K562 (cell line): ENCODE results near the gene OR2W1. TPM values are rescaled to one million over a fixed set of nuclear protein-coding genes. Genes with fewer than 3 reads are reported as not detected.

Experiments used
- CBX2 ChIP-seq: fragments of 200-600 bp; sonication (generic); IDR thresholded peaks from one replicate; pipeline ENCODE4 v1.6.1; 2012; ENCODE audit warnings: mild to moderate bottlenecking, low read length, inconsistent platforms; ENCODE audit not compliant: insufficient read depth, poor library complexity, severe bottlenecking
- CBX5 ChIP-seq: IDR thresholded peaks from 2 replicates; pipeline ENCODE4 v1.6.1; 2014; ENCODE audit warnings: low read depth, borderline replicate concordance
- DNMT1 ChIP-seq: fragments of 450-650 bp; IDR thresholded peaks from 2 replicates; pipeline ENCODE4 v1.6.1; 2016; ENCODE audit warnings: antibody characterized with exemption, mild to moderate bottlenecking
- ETV1 ChIP-seq: fragments of 450-650 bp; conservative IDR thresholded peaks from 2 replicates; pipeline ENCODE4 v1.6.1; 2016; ENCODE audit warnings: missing genetic modification characterization, control low read depth, low read depth, missing compliant biosample characterization
- EWSR1 ChIP-seq: fragments of 450-650 bp; IDR thresholded peaks from 2 replicates; pipeline ENCODE4 v1.6.1; 2018; ENCODE audit warnings: borderline replicate concordance, mild to moderate bottlenecking, low read depth, moderate library complexity; ENCODE audit not compliant: partially characterized antibody
- FOSL1 ChIP-seq: fragments of 200-800 bp; sonication (Bioruptor generic); conservative IDR thresholded peaks from 2 replicates; pipeline ENCODE4 v1.6.1; 2016; ENCODE audit warnings: missing genetic modification characterization, missing compliant biosample characterization
- GTF2F1 ChIP-seq: IDR thresholded peaks from 2 replicates; pipeline ENCODE4 v1.6.1; 2011; ENCODE audit warnings: low read depth, low read length, improper control_type of control experiment
- KLF13 ChIP-seq: fragments of 450-650 bp; IDR thresholded peaks from 2 replicates; pipeline ENCODE4 v1.6.1; 2016; ENCODE audit warnings: missing genetic modification characterization, low read depth, mild to moderate bottlenecking, missing compliant biosample characterization, moderate library complexity, borderline replicate concordance
- MAFF ChIP-seq: IDR thresholded peaks from 2 replicates; pipeline ENCODE4 v1.6.1; 2012; ENCODE audit warnings: low read length, improper control_type of control experiment
- NCOA6 ChIP-seq: fragments of 450-650 bp; IDR thresholded peaks from 2 replicates; pipeline ENCODE4 v1.6.1; 2017; ENCODE audit warnings: mild to moderate bottlenecking
- PCBP2 ChIP-seq: fragments of 200-400 bp; formaldehyde crosslinking; IDR thresholded peaks from 2 replicates; pipeline ENCODE4 v1.6.1; 2018; ENCODE audit warnings: low read length, low read depth, mild to moderate bottlenecking, moderate library complexity; ENCODE audit not compliant: poor library complexity, severe bottlenecking
- RBM34 ChIP-seq: fragments of 200-400 bp; formaldehyde crosslinking; IDR thresholded peaks from 2 replicates; pipeline ENCODE4 v1.6.1; 2018; ENCODE audit warnings: low read length, borderline replicate concordance; ENCODE audit not compliant: insufficient read depth
- SOX6 ChIP-seq: fragments of 450-650 bp; IDR thresholded peaks from 2 replicates; pipeline ENCODE4 v1.6.1; 2014; ENCODE audit warnings: mild to moderate bottlenecking
- SRSF7 ChIP-seq: fragments of 200-400 bp; formaldehyde crosslinking; optimal IDR thresholded peaks from 2 replicates; pipeline ENCODE3; 2017; ENCODE audit warnings: mild to moderate bottlenecking, low read depth, low read length
- TRIM28 ChIP-seq: fragments of 450-650 bp; IDR thresholded peaks from 2 replicates; pipeline ENCODE4 v1.6.1; 2017
- ZEB2 ChIP-seq: fragments of 450-650 bp; IDR thresholded peaks from 2 replicates; pipeline ENCODE4 v1.6.1; 2016
- ZNF232 ChIP-seq: sonication (generic); formaldehyde crosslinking; IDR thresholded peaks from 2 replicates; pipeline ENCODE4 v1.8.0; 2022; ENCODE audit warnings: mild to moderate bottlenecking, missing genetic modification reagents
- ZNF384 ChIP-seq: IDR thresholded peaks from 2 replicates; pipeline ENCODE4 v1.6.1; 2012; ENCODE audit warnings: low read depth, low read length, improper control_type of control experiment
- ZNF551 ChIP-seq: fragments of 250-450 bp; sonication (Bioruptor Pico); IDR thresholded peaks from 2 replicates; pipeline ENCODE4 v1.5.0; 2021; ENCODE audit warnings: mild to moderate bottlenecking, moderate library complexity
- polyA plus RNA-seq, 8 experiments: library from polyadenylated mRNA; depleted of rRNA in 4 of 8; stranded (reverse) in 5 of 8; unstranded in 3 of 8; fragments of >200 nt; fragmentation: Nextera tagmentation in 2 of 8; fragmentation: Illumina TruSeq in 1 of 8; extraction: Ambion mirVana in 2 of 8; extraction: Trizol in 1 of 8; gene quantifications; 2 replicates each; pipeline versions ENCODE4 v1.2.1 to v1.2.3, GENCODE V29; 2011 to 2014; ENCODE audit warnings: inconsistent platforms in 1 of 8, missing spikeins in 1 of 8
- total RNA-seq, 7 experiments: library from RNA; depleted of rRNA in 6 of 7; stranded (reverse); fragments of >200 nt in 6 of 7; fragmentation: Illumina TruSeq in 2 of 7; extraction: Trizol in 2 of 7; gene quantifications; 2 replicates each; pipeline versions ENCODE4 v1.2.1 to v1.2.3, GENCODE V29; 2011 to 2021; ENCODE audit warnings: low replicate concordance in 1 of 7
- TF ChIP-seq, protein P1 (sequence below), 2 experiments: fragments of 450-650 bp in 1 of 2; IDR thresholded peaks; 2 replicates each; pipeline ENCODE4 v1.6.1; 2011 to 2017; ENCODE audit warnings: low read depth in 2 of 2, antibody characterized with exemption in 1 of 2, borderline replicate concordance in 1 of 2, low read length in 1 of 2, mild to moderate bottlenecking in 1 of 2, mixed read lengths in 1 of 2; ENCODE audit not compliant: control insufficient read depth in 1 of 2
- TF ChIP-seq, protein P2 (sequence below): fragments of 450-650 bp; IDR thresholded peaks from 2 replicates; pipeline ENCODE4 v1.6.1; 2018; ENCODE audit warnings: mild to moderate bottlenecking, low read depth; ENCODE audit not compliant: partially characterized antibody
- TF ChIP-seq, protein P3 (sequence below): fragments of 200-800 bp; sonication (Bioruptor generic); IDR thresholded peaks from 2 replicates; pipeline ENCODE4 v1.6.1; 2017; ENCODE audit warnings: missing genetic modification characterization, missing compliant biosample characterization

OR2W1 gene
- total and polyA plus RNA-seq, 9 of the 15 experiments (the other 6 are each of a cell fraction or from before 2014, with no cell fraction given): not detected

DNA sequence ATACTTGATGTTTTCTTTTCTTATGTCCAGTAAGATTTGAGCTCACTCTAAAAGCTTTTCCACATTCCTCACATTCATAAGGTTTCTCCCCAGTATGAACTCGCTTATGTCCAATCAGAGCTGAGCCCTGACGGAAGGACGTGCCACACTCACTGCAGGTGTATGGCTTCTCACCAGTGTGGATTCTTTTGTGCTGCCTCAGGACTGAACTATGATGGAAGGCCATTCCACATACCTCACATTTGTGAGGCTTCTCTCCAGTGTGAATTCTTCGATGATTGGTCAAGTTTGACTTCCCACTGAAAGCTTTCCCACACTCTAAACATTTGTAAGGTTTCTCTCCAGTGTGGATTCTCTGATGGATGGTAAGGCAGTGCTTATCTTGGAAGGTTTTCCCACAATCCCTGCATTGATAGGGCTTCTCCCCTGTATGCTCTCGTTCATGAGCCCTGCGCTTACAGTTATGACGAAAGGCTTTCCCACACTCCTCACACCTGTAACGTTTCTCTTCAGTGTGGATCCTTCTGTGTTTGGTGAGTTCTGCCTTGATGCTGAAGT, 49.8 kb downstream of the OR2W1 start (continued):
- TF ChIP-seq, protein P1, sequence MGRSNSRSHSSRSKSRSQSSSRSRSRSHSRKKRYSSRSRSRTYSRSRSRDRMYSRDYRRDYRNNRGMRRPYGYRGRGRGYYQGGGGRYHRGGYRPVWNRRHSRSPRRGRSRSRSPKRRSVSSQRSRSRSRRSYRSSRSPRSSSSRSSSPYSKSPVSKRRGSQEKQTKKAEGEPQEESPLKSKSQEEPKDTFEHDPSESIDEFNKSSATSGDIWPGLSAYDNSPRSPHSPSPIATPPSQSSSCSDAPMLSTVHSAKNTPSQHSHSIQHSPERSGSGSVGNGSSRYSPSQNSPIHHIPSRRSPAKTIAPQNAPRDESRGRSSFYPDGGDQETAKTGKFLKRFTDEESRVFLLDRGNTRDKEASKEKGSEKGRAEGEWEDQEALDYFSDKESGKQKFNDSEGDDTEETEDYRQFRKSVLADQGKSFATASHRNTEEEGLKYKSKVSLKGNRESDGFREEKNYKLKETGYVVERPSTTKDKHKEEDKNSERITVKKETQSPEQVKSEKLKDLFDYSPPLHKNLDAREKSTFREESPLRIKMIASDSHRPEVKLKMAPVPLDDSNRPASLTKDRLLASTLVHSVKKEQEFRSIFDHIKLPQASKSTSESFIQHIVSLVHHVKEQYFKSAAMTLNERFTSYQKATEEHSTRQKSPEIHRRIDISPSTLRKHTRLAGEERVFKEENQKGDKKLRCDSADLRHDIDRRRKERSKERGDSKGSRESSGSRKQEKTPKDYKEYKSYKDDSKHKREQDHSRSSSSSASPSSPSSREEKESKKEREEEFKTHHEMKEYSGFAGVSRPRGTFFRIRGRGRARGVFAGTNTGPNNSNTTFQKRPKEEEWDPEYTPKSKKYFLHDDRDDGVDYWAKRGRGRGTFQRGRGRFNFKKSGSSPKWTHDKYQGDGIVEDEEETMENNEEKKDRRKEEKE (IDR thresholded peaks at IDR 0.05; ENCODE audit: borderline replicate concordance in 1 of 2, control insufficient read depth in 1 of 2, low read depth in 2 of 2, low read length in 1 of 2): no peak
- TF ChIP-seq, protein P2, sequence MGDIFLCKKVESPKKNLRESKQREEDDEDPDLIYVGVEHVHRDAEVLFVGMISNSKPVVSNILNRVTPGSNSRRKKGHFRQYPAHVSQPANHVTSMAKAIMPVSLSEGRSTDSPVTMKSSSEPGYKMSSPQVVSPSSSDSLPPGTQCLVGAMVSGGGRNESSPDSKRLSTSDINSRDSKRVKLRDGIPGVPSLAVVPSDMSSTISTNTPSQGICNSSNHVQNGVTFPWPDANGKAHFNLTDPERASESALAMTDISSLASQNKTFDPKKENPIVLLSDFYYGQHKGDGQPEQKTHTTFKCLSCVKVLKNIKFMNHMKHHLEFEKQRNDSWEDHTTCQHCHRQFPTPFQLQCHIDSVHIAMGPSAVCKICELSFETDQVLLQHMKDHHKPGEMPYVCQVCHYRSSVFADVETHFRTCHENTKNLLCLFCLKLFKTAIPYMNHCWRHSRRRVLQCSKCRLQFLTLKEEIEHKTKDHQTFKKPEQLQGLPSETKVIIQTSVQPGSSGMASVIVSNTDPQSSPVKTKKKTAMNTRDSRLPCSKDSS: peak; percentile 75
- peak; percentile 93 for TF ChIP-seq TRIM28
- TF ChIP-seq PCBP2: no peak
- no peak for TF ChIP-seq DNMT1
- TF ChIP-seq ETV1: 0 out of 2 replicates have a peak, but pooled peaks have one; percentile 6
- TF ChIP-seq EWSR1: no peak
- 0 out of 2 replicates have a peak, but pooled peaks have one; percentile 24 for TF ChIP-seq CBX5
- TF ChIP-seq ZNF384: no peak
- TF ChIP-seq CBX2: no peak
- TF ChIP-seq SRSF7: no peak
- peak; percentile 42; the same call in 1 of the 2 replicates for TF ChIP-seq ZEB2
- TF ChIP-seq KLF13 (tag): no peak
- TF ChIP-seq, protein P3, sequence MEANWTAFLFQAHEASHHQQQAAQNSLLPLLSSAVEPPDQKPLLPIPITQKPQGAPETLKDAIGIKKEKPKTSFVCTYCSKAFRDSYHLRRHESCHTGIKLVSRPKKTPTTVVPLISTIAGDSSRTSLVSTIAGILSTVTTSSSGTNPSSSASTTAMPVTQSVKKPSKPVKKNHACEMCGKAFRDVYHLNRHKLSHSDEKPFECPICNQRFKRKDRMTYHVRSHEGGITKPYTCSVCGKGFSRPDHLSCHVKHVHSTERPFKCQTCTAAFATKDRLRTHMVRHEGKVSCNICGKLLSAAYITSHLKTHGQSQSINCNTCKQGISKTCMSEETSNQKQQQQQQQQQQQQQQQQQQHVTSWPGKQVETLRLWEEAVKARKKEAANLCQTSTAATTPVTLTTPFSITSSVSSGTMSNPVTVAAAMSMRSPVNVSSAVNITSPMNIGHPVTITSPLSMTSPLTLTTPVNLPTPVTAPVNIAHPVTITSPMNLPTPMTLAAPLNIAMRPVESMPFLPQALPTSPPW (CRISPR knock-in tag): no peak
- TF ChIP-seq ZNF551 (CRISPR knock-in tag): no peak
- TF ChIP-seq ZNF232 (CRISPR knock-in tag): no peak
- no peak for TF ChIP-seq MAFF
- no peak for TF ChIP-seq FOSL1 (tag)
- peak; percentile 59; the same call in 1 of the 2 replicates for TF ChIP-seq SOX6
- no peak for TF ChIP-seq NCOA6
- TF ChIP-seq GTF2F1: no peak
- no peak for TF ChIP-seq RBM34
- TF ChIP-seq, all 486 proteins: peak for 12
